Activated CD4-positive, alpha-beta T cell treated with anti-CD3 and anti-CD28 coated beads, Interleukin-2, amount 10 ng/mL, durations not matched to agents 7 days and 5 days (primary cell): ENCODE measurements around the gene ST6GAL1. TPM values are rescaled to one million over a fixed set of nuclear protein-coding genes. Genes with fewer than 3 reads are reported as not detected.
"Not testable (repeated sequence)": the region's sequence is repeated elsewhere in the genome, so short reads cannot be mapped to it uniquely, and the experiment has no call there.

ENCODE experiments used
- CTCF ChIA-PET: fragments of 350-600 bp; sonication (Branson Sonifier 250); formaldehyde crosslinking; loops from one replicate; lab custom pipeline; 2021; ENCODE audit warnings: antibody characterized with exemption; lab: Charles Lee
- POLR2A ChIA-PET: fragments of 350-600 bp; sonication (Branson Sonifier 250); formaldehyde crosslinking; loops from one replicate; lab custom pipeline; 2021; ENCODE audit warnings: antibody characterized with exemption; lab: Charles Lee
- DNase-seq: peaks from one replicate; pipeline ENCODE4 v3.0.0-alpha.2; 2020
- H3K27ac Mint-ChIP-seq: one replicate; pipeline ENCODE4 v1.8.0; 2021; ENCODE audit warnings: mild to moderate bottlenecking, moderate library complexity, mixed read lengths
- H3K27me3 Mint-ChIP-seq: one replicate; pipeline ENCODE4 v1.8.0; 2021; ENCODE audit warnings: mixed read lengths
- H3K36me3 Mint-ChIP-seq: one replicate; pipeline ENCODE4 v1.8.0; 2021; ENCODE audit warnings: low read depth, mixed read lengths
- H3K4me1 Mint-ChIP-seq: one replicate; pipeline ENCODE4 v1.8.0; 2021; ENCODE audit warnings: mixed read lengths
- H3K4me3 Mint-ChIP-seq: one replicate; pipeline ENCODE4 v1.8.0; 2021; ENCODE audit warnings: mild to moderate bottlenecking, moderate library complexity, mixed read lengths
- H3K9me3 Mint-ChIP-seq: one replicate; pipeline ENCODE4 v1.8.0; 2021; ENCODE audit warnings: mixed read lengths
- total RNA-seq, 2 experiments: library from RNA; stranded (reverse); gene quantifications; one replicate each; pipeline ENCODE4 v1.2.3, GENCODE V29; 2021

ST6GAL1 gene
- total RNA-seq, 2 experiments from 2014 or later, result 145 to 183 TPM

- H3K27ac Mint-ChIP-seq, result no peak overlapping the region
- CTCF ChIA-PET, result interaction anchor here (1.0 to 1.3 kb wide), 3 partner anchors 9 to 29 kb away, joined by 3 read pairs; no protein-coding TSS in a partner anchor
Observed at GRCh38 chr3:186994000-186994955, 64.0 kb downstream of the ST6GAL1 start.

GRCh38 chr3:186996356-186996755, 66.0 kb downstream of the ST6GAL1 start:
- Mint-ChIP-seq H3K27ac (no peak overlapping the region), H3K9me3 (no peaks in the 10 kb centered on the region), H3K36me3 (peaks cover 44% of the 10 kb centered on the region), H3K4me3 (no peak overlapping the region), H3K4me1 (peaks cover 26% of the 10 kb centered on the region), H3K27me3 (no peaks in the 10 kb centered on the region)
- ChIA-PET POLR2A (no interaction called here), CTCF (interaction anchor here (1.0 to 1.4 kb wide), 2 partner anchors 17 to 31 kb away, joined by 3 read pairs; no protein-coding TSS in a partner anchor)
- DNase-seq, result no peak

More at GRCh38 chr3:186994000-186994955, 64.0 kb downstream of the ST6GAL1 start:
- Mint-ChIP-seq H3K36me3 (peaks cover 45% of the 10 kb centered on the region), H3K9me3 (no peaks in the 10 kb centered on the region), H3K4me1 (peaks cover 13% of the 10 kb centered on the region), H3K27me3 (no peaks in the 10 kb centered on the region), H3K4me3 (no peak overlapping the region)
- POLR2A ChIA-PET, result no interaction called here
- no peak for DNase-seq

GRCh38 chr3:186997061-186997460, 66.7 kb downstream of the ST6GAL1 start:
- CTCF ChIA-PET, result interaction anchor here (1.0 kb wide), 1 partner anchor 30 kb away, joined by 3 read pairs; no protein-coding TSS in a partner anchor
- H3K9me3 Mint-ChIP-seq, result peaks cover 2% of the 10 kb centered on the region
- no peaks in the 10 kb centered on the region for H3K27me3 Mint-ChIP-seq
- H3K27ac Mint-ChIP-seq, result no peak overlapping the region
- peaks cover 30% of the 10 kb centered on the region for H3K4me1 Mint-ChIP-seq
- peaks cover 41% of the 10 kb centered on the region for H3K36me3 Mint-ChIP-seq
- H3K4me3 Mint-ChIP-seq, result no peak overlapping the region
- DNase-seq, result no peak
- POLR2A ChIA-PET, result no interaction called here

GRCh38 chr3:186997473-186997939, 67.2 kb downstream of the ST6GAL1 start:
- no peak for DNase-seq
- Mint-ChIP-seq H3K4me3 (no peak overlapping the region), H3K27ac (no peak overlapping the region), H3K27me3 (no peaks in the 10 kb centered on the region), H3K36me3 (peaks cover 43% of the 10 kb centered on the region), H3K9me3 (peaks cover 6% of the 10 kb centered on the region), H3K4me1 (peaks cover 35% of the 10 kb centered on the region)
- ChIA-PET POLR2A (no interaction called here), CTCF (interaction anchor here (1.0 kb wide), 1 partner anchor 14 kb away, joined by 3 read pairs; no protein-coding TSS in a partner anchor)

- Mint-ChIP-seq H3K27ac (no peak overlapping the region), H3K9me3 (peaks cover 12% of the 10 kb centered on the region), H3K27me3 (no peaks in the 10 kb centered on the region), H3K36me3 (peaks cover 48% of the 10 kb centered on the region), H3K4me3 (no peak overlapping the region), H3K4me1 (peaks cover 47% of the 10 kb centered on the region)
- ChIA-PET POLR2A (no interaction called here), CTCF (interaction anchor here (0.6 to 1.3 kb wide), 3 partner anchors 27 to 166 kb away, joined by 3 to 5 read pairs (median 3); no protein-coding TSS in a partner anchor)
- DNase-seq, result no peak
Observed at GRCh38 chr3:186998937-186999368, 68.6 kb downstream of the ST6GAL1 start.

GRCh38 chr3:187000711-187001151, 70.4 kb downstream of the ST6GAL1 start:
- H3K4me1 Mint-ChIP-seq, result peaks cover 61% of the 10 kb centered on the region
- POLR2A ChIA-PET, result no interaction called here

GRCh38 chr3:187002915-187003314, 72.6 kb downstream of the ST6GAL1 start:
- Mint-ChIP-seq H3K9me3 (peaks cover 20% of the 10 kb centered on the region), H3K4me1 (peaks cover 76% of the 10 kb centered on the region), H3K27ac (no peak overlapping the region), H3K4me3 (no peak overlapping the region), H3K27me3 (no peaks in the 10 kb centered on the region), H3K36me3 (peaks cover 72% of the 10 kb centered on the region)
- POLR2A ChIA-PET, result no interaction called here
- CTCF ChIA-PET, result interaction anchor here (0.7 to 1.0 kb wide), 2 partner anchors 9 to 16 kb away, joined by 3 read pairs; no protein-coding TSS in a partner anchor
- DNase-seq, result no peak

More at GRCh38 chr3:187000711-187001151, 70.4 kb downstream of the ST6GAL1 start:
- Mint-ChIP-seq H3K9me3 (peaks cover 18% of the 10 kb centered on the region), H3K27ac (peak overlapping the region; percentile 79), H3K27me3 (no peaks in the 10 kb centered on the region), H3K36me3 (peaks cover 60% of the 10 kb centered on the region), H3K4me3 (no peak overlapping the region)
- DNase-seq, result no peak
- CTCF ChIA-PET, result interaction anchor here (1.2 kb wide), 1 partner anchor 30 kb away, joined by 4 read pairs; no protein-coding TSS in a partner anchor

GRCh38 chr3:187005827-187006481, 75.6 kb downstream of the ST6GAL1 start:
- peaks cover 68% of the 10 kb centered on the region for H3K4me1 Mint-ChIP-seq
- H3K27me3 Mint-ChIP-seq, result no peaks in the 10 kb centered on the region
- peak overlapping the region; percentile 88 for H3K27ac Mint-ChIP-seq
- peak; percentile 41 for DNase-seq
- peaks cover 20% of the 10 kb centered on the region for H3K9me3 Mint-ChIP-seq
- POLR2A ChIA-PET, result no interaction called here
- H3K36me3 Mint-ChIP-seq, result peaks cover 70% of the 10 kb centered on the region
- peak overlapping the region; percentile 20 for H3K4me3 Mint-ChIP-seq
- CTCF ChIA-PET, result interaction anchor here (1.6 kb wide), 1 partner anchor 22 kb away, joined by 3 read pairs; no protein-coding TSS in a partner anchor

GRCh38 chr3:187006864-187007630, 76.7 kb downstream of the ST6GAL1 start:
- H3K9me3 Mint-ChIP-seq, result peaks cover 18% of the 10 kb centered on the region
- peak; percentile 33 for DNase-seq
- H3K4me3 Mint-ChIP-seq, result peak overlapping the region; percentile 1
- H3K4me1 Mint-ChIP-seq, result peaks cover 66% of the 10 kb centered on the region
- POLR2A ChIA-PET, result interaction anchor here (0.9 kb wide), 1 partner anchor 21 kb away, joined by 7 read pairs; no protein-coding TSS in a partner anchor
- H3K27me3 Mint-ChIP-seq, result no peaks in the 10 kb centered on the region
- CTCF ChIA-PET, result interaction anchor here (0.5 to 1.6 kb wide), 3 partner anchors 19 to 24 kb away, joined by 3 to 4 read pairs (median 3); no protein-coding TSS in a partner anchor
- peak overlapping the region; percentile 81 for H3K27ac Mint-ChIP-seq
- H3K36me3 Mint-ChIP-seq, result peaks cover 69% of the 10 kb centered on the region

GRCh38 chr3:187010382-187010781, 80.1 kb downstream of the ST6GAL1 start:
- Mint-ChIP-seq H3K4me1 (peaks cover 65% of the 10 kb centered on the region), H3K36me3 (peaks cover 57% of the 10 kb centered on the region)
- H3K27ac Mint-ChIP-seq, H3K4me3 Mint-ChIP-seq, H3K27me3 Mint-ChIP-seq, H3K9me3 Mint-ChIP-seq, CTCF ChIA-PET, POLR2A ChIA-PET, DNase-seq: not testable (repeated sequence)

- POLR2A ChIA-PET, result no interaction called here
- CTCF ChIA-PET, result interaction anchor here (0.6 to 1.5 kb wide), 5 partner anchors 13 to 1128 kb away, joined by 3 to 5 read pairs (median 3); no protein-coding TSS in a partner anchor
- Mint-ChIP-seq H3K36me3 (peaks cover 57% of the 10 kb centered on the region), H3K27ac (peak overlapping the region; percentile 92), H3K27me3 (no peaks in the 10 kb centered on the region), H3K4me1 (peaks cover 65% of the 10 kb centered on the region), H3K4me3 (peak overlapping the region; percentile 8), H3K9me3 (peaks cover 2% of the 10 kb centered on the region)
- no peak for DNase-seq
Observed at GRCh38 chr3:187011915-187012314, 81.6 kb downstream of the ST6GAL1 start.
